ENCODE measurements around the gene SORCS3.

The SORCS3 gene

GRCh38 chr10:105188737-105189462 is 547.8 kb downstream of the SORCS3 start:
- no peak for DNase-seq (ENCODE audit: low spot score)

GRCh38 chr10:105189463-105189800 is 548.3 kb downstream of the SORCS3 start:
- DNase-seq (ENCODE audit: low spot score) = no peak

- no peak for DNase-seq (ENCODE audit: low spot score)
Measured at GRCh38 chr10:105192146-105192545, 551.1 kb downstream of the SORCS3 start.

- DNase-seq (ENCODE audit: low spot score) = no peak
Measured at GRCh38 chr10:105192861-105193260, 551.8 kb downstream of the SORCS3 start.

- DNase-seq (ENCODE audit: low spot score) = no peak
Measured at GRCh38 chr10:105195831-105196230, 554.7 kb downstream of the SORCS3 start.

GRCh38 chr10:105197598-105198364 is 556.7 kb downstream of the SORCS3 start:
- DNase-seq (ENCODE audit: low spot score) = no peak

GRCh38 chr10:105206616-105207015 is 565.5 kb downstream of the SORCS3 start:
- no peak for DNase-seq (ENCODE audit: low spot score)

- DNase-seq (ENCODE audit: low spot score) = no peak
Measured at GRCh38 chr10:105207476-105207995, 566.4 kb downstream of the SORCS3 start.

GRCh38 chr10:105210546-105210945 is 569.5 kb downstream of the SORCS3 start:
- no peak for DNase-seq (ENCODE audit: low spot score)

GRCh38 chr10:105237685-105238084 is 596.6 kb downstream of the SORCS3 start:
- DNase-seq (ENCODE audit: low spot score) = no peak

- no peak for DNase-seq (ENCODE audit: low spot score)
Measured at GRCh38 chr10:105239311-105240219, 598.5 kb downstream of the SORCS3 start.

- no peak for DNase-seq (ENCODE audit: low spot score)
Measured at GRCh38 chr10:105241254-105241653, 600.2 kb downstream of the SORCS3 start.

- DNase-seq (ENCODE audit: low spot score) = no peak
Measured at GRCh38 chr10:105243381-105243780, 602.3 kb downstream of the SORCS3 start.

- no peak for DNase-seq (ENCODE audit: low spot score)
Measured at GRCh38 chr10:105243825-105244224, 602.7 kb downstream of the SORCS3 start.

- no peak for DNase-seq (ENCODE audit: low spot score)
Measured at GRCh38 chr10:105247831-105248499, 606.9 kb downstream of the SORCS3 start.

GRCh38 chr10:105252911-105253310 is 611.8 kb downstream of the SORCS3 start:
- no peak for DNase-seq (ENCODE audit: low spot score)

GRCh38 chr10:105253515-105254212 is 612.6 kb downstream of the SORCS3 start:
- no peak for DNase-seq (ENCODE audit: low spot score)

GRCh38 chr10:105258036-105258673 is 617.1 kb downstream of the SORCS3 start:
- no peak for DNase-seq (ENCODE audit: low spot score)

- no peak for DNase-seq (ENCODE audit: low spot score)
Measured at GRCh38 chr10:105258674-105259065, 617.6 kb downstream of the SORCS3 start.

GRCh38 chr10:105259201-105259600 is 618.1 kb downstream of the SORCS3 start:
- no peak for DNase-seq (ENCODE audit: low spot score)

- no peak for DNase-seq (ENCODE audit: low spot score)
Measured at GRCh38 chr10:105262666-105263065, 621.6 kb downstream of the SORCS3 start.
